ENCODE results near the gene BMP7. TPM values are rescaled to one million over a fixed set of nuclear protein-coding genes. Genes with fewer than 3 reads are reported as not detected.

Gene BMP7

DNA sequence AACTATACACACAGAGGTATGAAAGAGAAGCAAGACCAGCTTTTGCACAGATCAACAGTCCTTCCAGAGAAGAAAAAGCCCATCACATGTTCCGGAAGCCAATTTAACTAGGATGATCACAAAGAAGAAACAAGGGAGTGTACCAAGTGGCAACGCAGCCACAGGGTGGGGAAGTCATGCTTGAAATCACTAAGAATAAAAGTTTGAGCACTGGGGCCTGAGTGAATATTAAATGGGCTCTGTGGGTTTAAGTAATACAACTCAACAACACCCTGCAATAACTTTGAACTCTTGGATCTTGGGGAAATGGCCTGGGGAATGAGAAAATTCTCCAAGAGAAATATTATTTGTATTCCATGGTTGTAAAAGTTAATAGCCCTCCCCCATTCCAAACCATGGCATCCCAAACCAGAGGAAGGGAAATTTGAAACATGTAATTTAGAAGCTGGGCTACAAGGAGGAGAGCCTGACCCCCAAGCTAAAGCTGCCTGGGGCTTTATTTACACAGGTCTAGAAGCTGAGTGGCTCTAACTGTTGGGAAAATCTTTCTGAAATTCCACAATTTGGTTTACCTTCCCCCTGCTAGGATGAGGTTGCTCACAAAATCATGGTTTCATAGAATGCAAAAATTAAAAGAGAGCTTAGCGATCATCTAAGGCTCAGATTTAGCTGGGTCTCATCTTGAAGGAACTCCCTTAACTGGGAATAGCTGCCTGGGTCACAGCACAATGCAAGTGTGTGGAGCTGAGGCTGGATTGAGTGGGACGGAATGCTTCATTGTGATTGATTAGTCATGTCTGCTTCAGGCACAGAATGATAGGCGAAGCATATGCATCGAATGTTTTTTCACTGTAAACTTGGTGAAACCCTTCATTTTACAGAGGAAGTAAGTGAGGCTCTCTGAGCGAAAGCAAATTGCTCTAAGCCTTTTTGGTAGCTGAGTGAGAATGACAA, 143.6 kb downstream of the BMP7 start:
- Histone ChIP-seq H4K8ac (ENCODE audit: low read length) (no peak overlapping the region), H3K4me1 (ENCODE audit: control insufficient read depth, insufficient read depth, low read depth, low read length) (no peaks in the 10 kb centered on the region), H3K4me3 (ENCODE audit: insufficient read depth in 1 of 2, low read depth in 1 of 2, low read length in 2 of 2) (no peak overlapping the region), H3K9ac (ENCODE audit: low read length) (no peak overlapping the region), H3K79me1 (replicated peaks; ENCODE audit: low read length, poor library complexity, severe bottlenecking) (no peaks in the 10 kb centered on the region), H2BK15ac (ENCODE audit: low read depth, poor library complexity, severe bottlenecking) (no peak overlapping the region), H3K9me3 (ENCODE audit: control insufficient read depth, low read length) (peaks cover 7% of the 10 kb centered on the region), H3K4ac (ENCODE audit: low read depth in 1 of 2, low read length in 2 of 2) (no peak overlapping the region), H4K91ac (ENCODE audit: low read length) (no peak overlapping the region), H3K14ac (ENCODE audit: low read length in 2 of 2) (no peak overlapping the region), H3K23ac (ENCODE audit: low read length in 2 of 2) (no peak overlapping the region), H3K18ac (ENCODE audit: low read depth in 1 of 2, low read length in 2 of 2) (no peak overlapping the region), H3K27ac (ENCODE audit: low read length, poor library complexity, severe bottlenecking) (no peak overlapping the region), H2AK5ac (ENCODE audit: low read length, severe bottlenecking) (no peak overlapping the region), H3K36me3 (ENCODE audit: control insufficient read depth in 1 of 2, insufficient read depth in 2 of 2, low read depth in 1 of 2, low read length in 2 of 2) (no peaks in the 10 kb centered on the region), H2BK5ac (ENCODE audit: low read depth, low read length, poor library complexity, severe bottlenecking) (no peak overlapping the region), H3K4me2 (ENCODE audit: low read length, poor library complexity, severe bottlenecking) (no peak overlapping the region), H3K27me3 (ENCODE audit: control insufficient read depth in 1 of 2, insufficient read depth in 1 of 2, low read length in 2 of 2) (peaks cover 47 to 60% of the 10 kb centered on the region in 2 experiments), H2BK120ac (ENCODE audit: low read depth, low read length) (no peak overlapping the region), H2BK12ac (ENCODE audit: low read length in 2 of 2) (no peak overlapping the region), H2AFZ (ENCODE audit: low read depth, low read length) (no peak overlapping the region)
- no peak for DNase-seq
- WGBS: 91% methylated on average over 7 of the region's 7 CpGs

DNA sequence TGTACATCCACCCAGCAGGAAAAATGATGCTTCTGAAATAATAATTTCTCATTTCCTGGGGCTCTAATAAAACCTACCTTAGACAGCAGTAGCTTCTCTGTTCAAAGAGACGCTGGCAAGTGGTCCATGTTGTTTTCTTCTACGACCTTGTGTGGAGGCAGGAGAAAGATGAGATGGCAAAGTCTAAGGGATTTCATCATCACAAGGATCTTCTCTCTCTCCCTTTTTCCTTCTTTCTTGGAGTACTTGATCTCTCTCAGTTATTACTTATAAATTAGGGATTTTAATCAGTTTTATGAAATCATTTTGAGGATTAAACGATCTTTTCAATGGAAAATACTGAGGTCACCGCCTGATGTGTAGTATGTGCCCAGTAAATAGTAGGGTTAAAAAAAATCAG, 147.5 kb downstream of the BMP7 start:
- Histone ChIP-seq H3K4me1 (ENCODE audit: control insufficient read depth, insufficient read depth, low read depth, low read length) (no peaks in the 10 kb centered on the region), H3K23ac (ENCODE audit: low read length in 2 of 2) (no peak overlapping the region), H2BK120ac (ENCODE audit: low read depth, low read length) (no peak overlapping the region), H3K14ac (ENCODE audit: low read length in 2 of 2) (no peak overlapping the region), H4K91ac (ENCODE audit: low read length) (no peak overlapping the region), H3K79me1 (replicated peaks; ENCODE audit: low read length, poor library complexity, severe bottlenecking) (no peaks in the 10 kb centered on the region), H3K27me3 (ENCODE audit: control insufficient read depth in 1 of 2, insufficient read depth in 1 of 2, low read length in 2 of 2) (peaks cover 24 to 27% of the 10 kb centered on the region in 2 experiments), H3K9ac (ENCODE audit: low read length) (no peak overlapping the region), H2AFZ (ENCODE audit: low read depth, low read length) (no peak overlapping the region), H2BK15ac (ENCODE audit: low read depth, poor library complexity, severe bottlenecking) (no peak overlapping the region), H3K4me2 (ENCODE audit: low read length, poor library complexity, severe bottlenecking) (no peak overlapping the region), H3K4me3 (ENCODE audit: insufficient read depth in 1 of 2, low read depth in 1 of 2, low read length in 2 of 2) (no peak overlapping the region), H2BK12ac (ENCODE audit: low read length in 2 of 2) (no peak overlapping the region), H3K9me3 (ENCODE audit: control insufficient read depth, low read length) (peaks cover 27% of the 10 kb centered on the region), H4K8ac (ENCODE audit: low read length) (no peak overlapping the region), H3K36me3 (ENCODE audit: control insufficient read depth in 1 of 2, insufficient read depth in 2 of 2, low read depth in 1 of 2, low read length in 2 of 2) (no peaks in the 10 kb centered on the region), H3K4ac (ENCODE audit: low read depth in 1 of 2, low read length in 2 of 2) (no peak overlapping the region), H2AK5ac (ENCODE audit: low read length, severe bottlenecking) (no peak overlapping the region), H3K27ac (ENCODE audit: low read length, poor library complexity, severe bottlenecking) (no peak overlapping the region), H3K18ac (ENCODE audit: low read depth in 1 of 2, low read length in 2 of 2) (no peak overlapping the region), H2BK5ac (ENCODE audit: low read depth, low read length, poor library complexity, severe bottlenecking) (no peak overlapping the region)
- WGBS: 91% methylated on average over 2 of the region's 4 CpGs
- no peak for DNase-seq

Small RNA genes lying within 50 kb of the gene (small RNA-seq; reads per million reads assigned to genes)
- gene RF00019 (ENCODE audit: low read depth): not detected
